H1 (cell line): ENCODE results near the gene USB1. TPM values are rescaled to one million over a fixed set of nuclear protein-coding genes. Genes with fewer than 3 reads are reported as not detected.

Source experiments
- CTCF ChIA-PET: fragments of 300-600 bp; sonication (Branson Sonifier 250); formaldehyde crosslinking; loops from one replicate; lab custom pipeline; 2021; ENCODE audit not compliant: partially characterized antibody; lab: Charles Lee
- POLR2A ChIA-PET: fragments of 300-600 bp; sonication (Branson Sonifier 250); formaldehyde crosslinking; loops from one replicate; lab custom pipeline; 2021; ENCODE audit warnings: inconsistent platforms; ENCODE audit not compliant: partially characterized antibody; lab: Charles Lee
- DNase-seq, 2 experiments: peaks; one replicate each; pipeline versions ENCODE4 v3.0.0 to v3.0.0-alpha.2; 2010 to 2022; ENCODE audit warnings: low spot score in 2 of 2, low read depth in 1 of 2, mixed read lengths in 1 of 2
- FAIRE-seq: peaks from 2 replicates; lab custom pipeline; 2011; peaks lifted over from hg19 to GRCh38; lab: Jason Lieb, UNC
- H2AFZ ChIP-seq: 2 replicates; pipeline ENCODE4 v1.8.1; 2012; ENCODE audit warnings: low read length, inconsistent platforms
- H2AK5ac ChIP-seq: 2 replicates; pipeline ENCODE4 v1.6.1; 2013; ENCODE audit warnings: low read depth, low read length
- H2BK120ac ChIP-seq: replicated peaks from 2 replicates; pipeline ENCODE3; 2013; ENCODE audit warnings: low read depth, low read length, inconsistent platforms
- H2BK12ac ChIP-seq: 2 replicates; pipeline ENCODE4 v1.6.1; 2013; ENCODE audit warnings: low read depth, low read length
- H2BK15ac ChIP-seq: 2 replicates; pipeline ENCODE4 v1.6.1; 2013; ENCODE audit warnings: low read length
- H2BK20ac ChIP-seq: 2 replicates; pipeline ENCODE4 v1.6.1; 2013; ENCODE audit warnings: low read length
- H2BK5ac ChIP-seq: 2 replicates; pipeline ENCODE4 v1.6.1; 2013; ENCODE audit warnings: low read depth, low read length
- H3K14ac ChIP-seq: 2 replicates; pipeline ENCODE4 v1.6.1; 2013; ENCODE audit warnings: inconsistent platforms; ENCODE audit not compliant: insufficient read length
- H3K18ac ChIP-seq: 2 replicates; pipeline ENCODE4 v1.6.1; 2013; ENCODE audit warnings: low read length; ENCODE audit errors: extremely low read depth
- H3K23ac ChIP-seq: 2 replicates; pipeline ENCODE4 v1.6.1; 2013; ENCODE audit warnings: inconsistent platforms; ENCODE audit not compliant: insufficient read length
- H3K23me2 ChIP-seq: 2 replicates; pipeline ENCODE4 v1.6.1; 2013; ENCODE audit warnings: low read depth, low read length
- H3K27ac ChIP-seq: 2 replicates; pipeline ENCODE4 v1.6.1; 2011; ENCODE audit warnings: low read depth, low read length, inconsistent platforms
- H3K27me3 ChIP-seq, 4 experiments: replicated peaks in 1 of 4; 1 replicate in 1 of 4; 2 replicates in 3 of 4; pipeline versions ENCODE4 v1.6.1 to v1.8.1; 2011 to 2013; ENCODE audit warnings: low read length in 3 of 4, mild to moderate bottlenecking in 3 of 4, inconsistent platforms in 2 of 4, mixed read lengths in 2 of 4, moderate library complexity in 1 of 4; ENCODE audit not compliant: control insufficient read depth in 3 of 4, insufficient read depth in 3 of 4; ENCODE audit errors: extremely low read depth in 1 of 4
- H3K36me3 ChIP-seq, 4 experiments: 2 replicates each; pipeline versions ENCODE4 v1.6.1 to v1.8.1; 2011 to 2013; ENCODE audit warnings: mild to moderate bottlenecking in 4 of 4, low read length in 3 of 4, moderate library complexity in 2 of 4, control low read depth in 1 of 4, inconsistent platforms in 1 of 4; ENCODE audit not compliant: insufficient read depth in 4 of 4, control insufficient read depth in 2 of 4
- H3K4ac ChIP-seq: replicated peaks from 2 replicates; pipeline ENCODE3; 2013; ENCODE audit warnings: low read length, low read depth, mixed read lengths, inconsistent platforms; ENCODE audit not compliant: insufficient read length
- H3K4me1 ChIP-seq, 4 experiments: replicated peaks in 1 of 4; 1 replicate in 1 of 4; 2 replicates in 3 of 4; pipeline versions ENCODE4 v1.6.1 to v1.8.1; 2011 to 2013; ENCODE audit warnings: low read length in 3 of 4, inconsistent platforms in 2 of 4, mixed read lengths in 1 of 4; ENCODE audit not compliant: insufficient read depth in 4 of 4, control insufficient read depth in 3 of 4
- H3K4me2 ChIP-seq, 2 experiments: 2 replicates each; pipeline versions ENCODE4 v1.6.1 to v1.8.1; 2011 to 2013; ENCODE audit warnings: low read depth in 2 of 2, low read length in 2 of 2, control low read depth in 1 of 2, inconsistent platforms in 1 of 2, mild to moderate bottlenecking in 1 of 2; ENCODE audit not compliant: insufficient read depth in 1 of 2
- H3K4me3 ChIP-seq, 4 experiments: fragments of 200-600, 300-600 bp in 1 of 4; sonication (generic), shearing (Covaris generic), sonication (Bioruptor Twin) in 1 of 4; 2 replicates each; pipeline versions ENCODE4 v1.5.1 to v1.8.1; 2011 to 2016; ENCODE audit warnings: low read length in 4 of 4, low read depth in 3 of 4, control low read depth in 2 of 4, inconsistent platforms in 2 of 4, mild to moderate bottlenecking in 2 of 4, mixed read lengths in 1 of 4, moderate library complexity in 1 of 4; ENCODE audit not compliant: insufficient read depth in 2 of 4; ENCODE audit errors: extremely low read depth in 1 of 4
- H3K56ac ChIP-seq: replicated peaks from 2 replicates; pipeline ENCODE3; 2013; ENCODE audit warnings: low read depth, mild to moderate bottlenecking, mixed read lengths, low read length, inconsistent platforms; ENCODE audit not compliant: insufficient read length
- H3K79me1 ChIP-seq: 2 replicates; pipeline ENCODE4 v1.6.1; 2013; ENCODE audit warnings: low read depth, low read length, control low read depth
- H3K79me2 ChIP-seq, 2 experiments: 2 replicates each; pipeline versions ENCODE4 v1.6.1 to v1.8.1; 2012 to 2013; ENCODE audit warnings: low read length in 2 of 2, mild to moderate bottlenecking in 2 of 2, inconsistent platforms in 1 of 2; ENCODE audit not compliant: insufficient read depth in 2 of 2, control insufficient read depth in 1 of 2
- H3K9ac ChIP-seq, 4 experiments: replicated peaks in 1 of 4; 1 replicate in 1 of 4; 2 replicates in 3 of 4; pipeline versions ENCODE4 v1.6.1 to v1.8.1; 2011 to 2013; ENCODE audit warnings: low read depth in 3 of 4, low read length in 3 of 4, control low read depth in 2 of 4, mild to moderate bottlenecking in 2 of 4, moderate library complexity in 2 of 4, inconsistent platforms in 1 of 4; ENCODE audit errors: extremely low read depth in 1 of 4
- H3K9me3 ChIP-seq, 2 experiments: 2 replicates each; pipeline versions ENCODE4 v1.6.1 to v1.8.1; 2012 to 2013; ENCODE audit warnings: mild to moderate bottlenecking in 2 of 2, moderate library complexity in 2 of 2, control low read depth in 1 of 2, inconsistent platforms in 1 of 2, low read depth in 1 of 2, low read length in 1 of 2, mixed read lengths in 1 of 2; ENCODE audit not compliant: insufficient read depth in 2 of 2
- H4K20me1 ChIP-seq, 2 experiments: replicated peaks in 1 of 2; 2 replicates each; pipeline versions ENCODE3 to v1.8.1; 2011 to 2013; ENCODE audit warnings: inconsistent platforms in 2 of 2, low read length in 2 of 2, mild to moderate bottlenecking in 1 of 2; ENCODE audit not compliant: insufficient read depth in 2 of 2, control insufficient read depth in 1 of 2
- H4K5ac ChIP-seq: 2 replicates; pipeline ENCODE4 v1.6.1; 2013; ENCODE audit warnings: low read length, low read depth, mixed read lengths, inconsistent platforms; ENCODE audit not compliant: insufficient read length
- H4K8ac ChIP-seq: 2 replicates; pipeline ENCODE4 v1.8.0; 2013; ENCODE audit warnings: mild to moderate bottlenecking, moderate library complexity, low read length, inconsistent platforms; ENCODE audit not compliant: insufficient read depth; ENCODE audit errors: extremely low read depth
- H4K91ac ChIP-seq: replicated peaks from 2 replicates; pipeline ENCODE3; 2013; ENCODE audit warnings: low read length, mixed read lengths, inconsistent platforms; ENCODE audit not compliant: insufficient read length
- CTCF ChIP-seq, 3 experiments: IDR thresholded peaks; 1 replicate in 2 of 3; 2 replicates in 1 of 3; pipeline versions ENCODE4 v1.5.1 to v1.6.1; 2011; ENCODE audit warnings: low read length in 3 of 3, mild to moderate bottlenecking in 3 of 3, inconsistent platforms in 2 of 3, low read depth in 1 of 3, moderate library complexity in 1 of 3; ENCODE audit not compliant: insufficient read depth in 1 of 3; ENCODE audit errors: control extremely low read depth in 1 of 3
- FOSL1 ChIP-seq: IDR thresholded peaks from 2 replicates; pipeline ENCODE4 v1.6.1; 2011; ENCODE audit warnings: mild to moderate bottlenecking, low read depth, low read length, moderate library complexity; ENCODE audit not compliant: insufficient read depth
- POLR2A ChIP-seq, 2 experiments: IDR thresholded peaks; 1 replicate in 1 of 2; 2 replicates in 1 of 2; pipeline ENCODE4 v1.6.1; 2011; ENCODE audit warnings: low read depth in 2 of 2, low read length in 2 of 2, mild to moderate bottlenecking in 2 of 2; ENCODE audit errors: control extremely low read depth in 1 of 2
- RAD21 ChIP-seq, 2 experiments: IDR thresholded peaks in 1 of 2; conservative IDR thresholded peaks in 1 of 2; 2 replicates each; pipeline ENCODE4 v1.6.1; 2011; ENCODE audit warnings: low read depth in 2 of 2, low read length in 2 of 2, improper control_type of control experiment in 1 of 2, inconsistent platforms in 1 of 2, mild to moderate bottlenecking in 1 of 2, moderate library complexity in 1 of 2
- SIN3A ChIP-seq, 2 experiments: IDR thresholded peaks in 1 of 2; conservative IDR thresholded peaks in 1 of 2; 2 replicates each; pipeline ENCODE4 v1.6.1; 2011 to 2012; ENCODE audit warnings: low read length in 2 of 2, improper control_type of control experiment in 1 of 2, low read depth in 1 of 2, mild to moderate bottlenecking in 1 of 2
- SP4 ChIP-seq: IDR thresholded peaks from 2 replicates; pipeline ENCODE4 v1.6.1; 2012; ENCODE audit warnings: low read length, inconsistent platforms
- USF2 ChIP-seq: IDR thresholded peaks from 2 replicates; pipeline ENCODE4 v1.6.1; 2011; ENCODE audit warnings: low read length, improper control_type of control experiment
- WGBS, 2 experiments: shearing (Covaris generic) in 1 of 2; methylation state at CpG; one replicate each; pipeline versions ENCODE4 v1.1.6 to v1.1.7; 2013 to 2015; ENCODE audit warnings: low lambda C conversion rate in 2 of 2, mixed read lengths in 2 of 2, inconsistent platforms in 1 of 2, low coverage in 1 of 2, missing lambda C conversion rate in 1 of 2; ENCODE audit not compliant: insufficient replicate concordance in 2 of 2, insufficient coverage in 1 of 2, insufficient read length in 1 of 2; ENCODE audit errors: extremely low coverage in 1 of 2, missing lambda C conversion rate in 1 of 2; 5-methylcytosine and 5-hydroxymethylcytosine counted together
- polyA plus RNA-seq, 7 experiments: library from polyadenylated mRNA; depleted of rRNA in 3 of 7; stranded (reverse) in 5 of 7; unstranded in 2 of 7; fragments of >200 nt in 5 of 7; fragments of 200-250 nt in 2 of 7; gene quantifications; 1 replicate in 5 of 7; 2 replicates in 1 of 7; 4 replicates in 1 of 7; pipeline versions ENCODE4 v1.2.1 to v1.2.3, GENCODE V29; 2011 to 2013; ENCODE audit warnings: missing spikeins in 2 of 7, mixed read lengths in 2 of 7
- total RNA-seq: library from RNA; stranded (reverse); fragmentation: NEBNext Ultra II Directional; extraction: Animal tissue kit (Norgen Biotek cat#: 25700); gene quantifications from 2 replicates; pipeline ENCODE4 v1.2.1, GENCODE V29; 2021

Gene USB1
- total and polyA plus RNA-seq, 2 of the 8 experiments (the other 6 are each of a cell fraction or from before 2014, with no cell fraction given) = 65.4 to 75.9 TPM

GRCh38 chr16:57994778-57995177 lies 6.4 kb upstream of the USB1 start:
- Histone ChIP-seq H4K8ac (no peak overlapping the region), H3K9me3 (no peaks in the 10 kb centered on the region), H4K91ac (no peak overlapping the region), H4K20me1 (peaks cover 1 to 7% of the 10 kb centered on the region in 2 experiments), H3K23ac (no peak overlapping the region), H2BK20ac (no peak overlapping the region), H3K4me2 (no peak overlapping the region), H4K5ac (no peak overlapping the region), H3K36me3 (peaks cover 0 to 12% (median 3%) of the 10 kb centered on the region in 4 experiments; a peak in 4 of 8 replicates), H3K56ac (no peak overlapping the region), H2AFZ (no peak overlapping the region), H2BK120ac (no peak overlapping the region), H3K18ac (no peak overlapping the region), H3K79me1 (no peaks in the 10 kb centered on the region), H3K9ac (no peak overlapping the region), H2AK5ac (no peak overlapping the region), H3K4ac (no peak overlapping the region), H3K27ac (no peak overlapping the region), H3K27me3 (peaks cover 0 to 3% (median 0%) of the 10 kb centered on the region in 4 experiments; a peak in 2 of 7 replicates), H3K23me2 (peaks cover under 1% of the 10 kb centered on the region; the same call in 1 of the 2 replicates), H3K4me3 (no peak overlapping the region), H3K79me2 (no peaks in the 10 kb centered on the region), H3K14ac (no peak overlapping the region), H2BK15ac (no peak overlapping the region), H3K4me1 (peaks cover 4 to 12% (median 7%) of the 10 kb centered on the region in 4 experiments; a peak in 6 of 7 replicates), H2BK12ac (no peak overlapping the region), H2BK5ac (no peak overlapping the region)
- POLR2A ChIA-PET = no interaction called here
- CTCF ChIA-PET = interaction anchor here (1.0 to 26.3 kb wide), 4 partner anchors 14 to 219 kb away, joined by 3 to 305 read pairs (median 9); no protein-coding TSS in a partner anchor
- FAIRE-seq (no peak), DNase-seq (no peak)
- 0 out of 4 replicates have a peak, but pooled peaks of 1 of the 2 experiments have one; percentile 34 for TF ChIP-seq SIN3A (conservative IDR thresholded peaks at IDR 0.05 in 1 of 2, IDR thresholded peaks at IDR 0.05 in 1 of 2; ENCODE audit: low read depth in 1 of 2, low read length in 2 of 2)
- TF ChIP-seq FOSL1 = no peak
- TF ChIP-seq CTCF (IDR thresholded peaks at IDR 0.05; ENCODE audit: control extremely low read depth in 1 of 3, insufficient read depth in 1 of 3, low read depth in 1 of 3, low read length in 3 of 3) = peak; percentile 64 to 67 (median 64)
- TF ChIP-seq POLR2A (IDR thresholded peaks at IDR 0.05; ENCODE audit: control extremely low read depth in 1 of 2, low read depth in 2 of 2, low read length in 2 of 2) = no peak
- TF ChIP-seq RAD21 (IDR thresholded peaks at IDR 0.05 in 1 of 2, conservative IDR thresholded peaks at IDR 0.05 in 1 of 2; ENCODE audit: low read depth in 2 of 2, low read length in 2 of 2) = peak; percentile 52 to 67
- no peak for TF ChIP-seq SP4
- TF ChIP-seq USF2 = no peak
- WGBS, 2 experiments = 68% methylated on average over 4 of the region's 4 CpGs; no CpG with 5 or more reads in 1 of the 2 experiments
